HL-60/S4 (cell line): ENCODE results near the gene KRT23.

ENCODE experiments used
- in situ Hi-C: fragments of 300-500 bp; cut with MboI; formaldehyde crosslinking; loops from 2 replicates; pipeline ENCODE4 v1.14.3; 2022; ENCODE audit warnings: low sequenced_read_pairs

The KRT23 gene, protein sequence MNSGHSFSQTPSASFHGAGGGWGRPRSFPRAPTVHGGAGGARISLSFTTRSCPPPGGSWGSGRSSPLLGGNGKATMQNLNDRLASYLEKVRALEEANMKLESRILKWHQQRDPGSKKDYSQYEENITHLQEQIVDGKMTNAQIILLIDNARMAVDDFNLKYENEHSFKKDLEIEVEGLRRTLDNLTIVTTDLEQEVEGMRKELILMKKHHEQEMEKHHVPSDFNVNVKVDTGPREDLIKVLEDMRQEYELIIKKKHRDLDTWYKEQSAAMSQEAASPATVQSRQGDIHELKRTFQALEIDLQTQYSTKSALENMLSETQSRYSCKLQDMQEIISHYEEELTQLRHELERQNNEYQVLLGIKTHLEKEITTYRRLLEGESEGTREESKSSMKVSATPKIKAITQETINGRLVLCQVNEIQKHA

DNA sequence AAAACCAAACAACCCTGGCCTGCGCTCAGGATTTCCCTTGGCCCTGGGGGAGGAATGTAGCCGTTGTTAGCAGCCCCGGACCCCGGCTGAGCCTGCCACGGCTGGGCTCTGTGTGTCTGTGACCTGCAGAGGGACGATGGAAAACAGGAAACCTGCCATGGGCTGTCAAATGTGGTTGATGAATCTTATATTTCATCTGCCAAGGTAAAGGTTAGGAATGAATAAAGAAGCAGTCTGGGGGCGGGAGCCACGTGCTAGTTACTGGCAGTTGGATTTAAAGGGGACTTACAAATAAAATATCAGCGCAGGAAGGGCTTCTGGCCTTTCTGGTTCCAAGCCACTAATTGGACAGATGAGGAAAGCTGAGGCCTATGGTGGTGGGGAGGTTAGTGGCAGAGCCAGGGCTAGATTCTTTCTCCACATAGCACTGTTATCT lies at the start of gene KRT23:
Gene KRT23 (minus strand): TSS at position 263 of the 436 bp plus-strand sequence. CDS start 1,043 bp downstream, outside the sequence.
- in situ Hi-C loops: no loop called here

DNA sequence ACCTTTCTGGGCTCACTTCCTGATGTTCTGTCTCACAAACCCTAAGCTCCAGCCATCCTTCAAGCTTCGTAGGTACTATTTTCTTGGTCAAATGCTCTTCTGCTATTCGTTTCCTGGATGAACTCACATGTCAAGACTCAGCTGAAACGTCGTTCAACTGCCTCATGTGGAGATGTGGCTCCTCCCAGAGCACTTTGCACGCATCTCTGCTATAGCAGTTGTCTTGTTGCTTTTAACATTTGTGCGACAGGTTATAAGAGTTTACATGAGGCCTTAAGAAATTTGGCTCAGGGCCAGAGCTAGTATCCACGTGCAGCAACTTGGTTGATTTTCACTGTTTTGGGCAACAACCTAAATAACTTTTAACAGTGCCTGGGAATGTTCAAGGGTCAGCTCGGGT lies 49.5 kb upstream of the KRT23 start:
- in situ Hi-C loops: no loop called here

DNA sequence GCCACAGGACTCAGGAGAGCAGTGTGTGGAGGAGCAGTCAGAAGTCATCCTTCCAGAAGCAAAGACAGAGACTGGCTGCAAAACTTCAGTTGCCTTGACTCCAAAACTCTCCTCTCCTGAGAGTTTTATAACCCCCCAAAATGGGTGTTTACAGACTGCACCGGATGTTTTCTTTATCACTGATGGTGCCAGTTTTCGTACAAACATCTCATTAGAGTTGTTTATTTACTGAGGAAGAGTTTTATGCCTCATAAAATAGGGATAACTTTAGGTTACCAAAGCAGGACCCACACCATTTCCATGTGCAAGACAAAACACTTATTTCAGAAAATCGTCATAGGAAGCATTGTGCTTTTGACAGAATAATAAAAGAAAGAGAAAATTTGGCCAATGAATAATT lies 46.8 kb upstream of the KRT23 start, which contains the start of gene KRT40:
Gene KRT40 (minus strand): TSS at position 101 of the 400 bp plus-strand sequence. CDS start 53 bp downstream, at position 48.
- in situ Hi-C loops: no loop called here

DNA sequence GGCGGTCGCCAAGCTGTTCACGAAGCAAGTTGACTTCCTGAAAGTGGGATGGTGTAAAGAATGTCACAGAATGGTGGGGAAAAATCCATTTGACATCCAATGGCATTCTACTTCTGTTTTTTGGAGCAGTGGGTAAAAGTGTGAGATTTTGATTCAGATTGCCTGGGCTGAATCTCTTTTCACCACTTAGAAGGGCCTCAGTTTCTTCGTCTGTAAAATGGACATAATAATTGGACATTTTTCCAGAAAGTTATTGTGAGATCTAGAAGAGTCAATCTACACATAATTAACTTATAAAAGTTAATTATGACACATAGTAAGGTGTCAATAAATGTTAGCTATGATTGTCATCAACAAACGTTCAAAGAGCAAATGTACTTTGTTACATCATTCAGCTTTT lies 43.7 kb upstream of the KRT23 start:
- in situ Hi-C loops: no loop called here

DNA sequence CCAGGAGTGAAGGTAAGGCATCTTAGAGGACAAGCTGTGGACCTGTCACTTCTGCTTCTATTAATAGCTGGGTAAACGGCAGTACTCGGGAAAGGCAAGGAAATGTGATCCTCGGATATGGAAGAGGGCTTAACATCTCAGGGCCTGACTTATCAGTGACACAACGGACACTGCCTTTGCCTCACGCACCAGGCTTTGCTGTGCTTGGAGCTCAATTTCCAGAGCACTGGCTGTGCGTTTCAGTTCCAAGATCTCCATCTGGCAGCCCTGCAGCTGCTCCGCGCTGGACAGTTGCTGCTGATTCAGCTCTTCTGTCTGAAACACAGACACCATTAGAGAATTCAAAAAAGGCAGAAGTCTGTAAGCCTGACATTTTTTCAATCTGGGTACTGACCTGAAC lies 43.1 kb upstream of the KRT23 start:
- in situ Hi-C loops: no loop called here

DNA sequence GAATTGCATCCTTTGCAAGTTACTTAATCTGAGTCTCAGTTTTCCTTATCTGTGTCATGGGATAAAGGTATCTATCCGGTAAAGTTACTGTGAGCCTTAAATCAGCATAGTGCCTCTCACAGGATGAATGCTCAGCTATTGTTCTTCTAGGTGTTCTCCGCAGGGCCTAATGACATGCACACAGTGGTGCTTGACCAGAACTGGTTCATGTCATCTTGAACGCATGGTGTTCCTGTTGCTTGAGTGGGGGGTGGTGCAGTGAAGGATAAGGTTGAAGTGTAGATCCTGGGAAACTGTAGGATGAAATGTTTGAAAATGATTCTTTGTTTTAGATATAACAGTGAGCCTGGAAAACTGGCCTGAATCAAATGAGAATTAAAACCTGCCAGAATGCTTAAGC lies 42.7 kb upstream of the KRT23 start:
- in situ Hi-C loops: no loop called here

DNA sequence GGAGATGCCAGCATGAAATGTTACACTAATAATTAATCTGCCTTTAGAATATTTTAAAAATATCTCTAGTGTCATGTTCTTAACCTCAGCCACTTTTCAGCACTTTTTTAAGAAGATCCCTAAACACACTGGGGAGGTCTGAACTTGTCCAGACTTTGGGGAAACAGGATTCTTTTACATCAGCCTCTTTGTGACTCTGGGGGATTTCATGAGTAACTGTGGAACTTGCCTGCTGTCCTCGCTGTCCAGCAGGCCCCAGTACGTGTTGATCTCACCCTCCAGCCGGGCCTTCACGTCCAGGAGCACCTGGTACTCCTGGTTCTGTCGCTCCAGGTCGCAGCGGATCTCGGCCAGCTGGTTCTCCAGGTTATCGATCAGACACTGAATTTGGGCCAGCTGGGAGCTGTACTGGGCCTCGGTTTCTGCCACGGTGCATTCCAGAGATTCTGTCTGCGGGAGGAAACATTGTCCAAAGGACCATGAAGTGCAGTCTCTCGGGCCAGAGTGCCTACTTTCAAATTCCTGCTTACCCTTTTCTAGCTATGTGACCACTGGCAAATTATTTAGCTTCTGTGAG lies 41.2 kb upstream of the KRT23 start:
- in situ Hi-C loops: no loop called here

DNA sequence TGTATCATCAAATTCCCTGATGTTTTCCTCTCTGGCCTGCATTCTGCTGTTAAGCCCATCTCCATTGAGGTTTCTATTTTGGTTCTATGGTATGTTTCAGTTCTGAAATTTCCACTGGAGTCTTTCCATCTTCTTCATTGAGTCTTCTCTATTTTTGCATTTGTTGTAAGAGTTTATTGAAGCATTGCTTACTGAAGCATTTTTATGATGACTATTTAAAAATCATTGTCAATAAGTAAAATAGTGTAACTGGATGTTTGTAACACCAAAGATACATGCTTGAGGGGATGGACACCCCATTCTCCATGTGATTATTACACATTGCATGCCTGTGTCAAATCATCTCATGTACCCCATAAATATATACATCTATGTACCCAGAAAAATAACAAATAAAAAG lies 38.1 kb upstream of the KRT23 start:
- in situ Hi-C loops: no loop called here

DNA sequence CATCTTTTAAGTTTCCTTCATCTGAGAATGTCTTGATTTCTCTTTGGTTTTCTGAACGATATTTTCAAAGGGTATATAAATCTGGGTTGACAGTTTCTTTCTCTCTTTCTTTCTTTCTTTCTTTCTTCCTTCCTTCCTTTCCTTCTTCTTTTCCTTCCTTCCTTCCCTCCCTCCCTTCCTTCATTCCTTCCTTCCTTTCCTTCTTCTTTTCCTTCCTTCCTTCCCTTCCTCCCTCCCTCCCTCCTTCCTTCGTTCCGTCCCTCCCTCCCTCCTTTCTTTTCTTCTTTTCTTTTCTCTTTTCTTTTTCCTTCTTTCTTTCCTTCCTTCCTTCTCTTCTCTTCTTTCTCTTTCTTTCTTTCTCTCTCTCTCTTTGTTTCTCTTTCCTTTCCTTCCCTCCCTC lies 36.9 kb upstream of the KRT23 start:
- in situ Hi-C loops: no loop called here

DNA sequence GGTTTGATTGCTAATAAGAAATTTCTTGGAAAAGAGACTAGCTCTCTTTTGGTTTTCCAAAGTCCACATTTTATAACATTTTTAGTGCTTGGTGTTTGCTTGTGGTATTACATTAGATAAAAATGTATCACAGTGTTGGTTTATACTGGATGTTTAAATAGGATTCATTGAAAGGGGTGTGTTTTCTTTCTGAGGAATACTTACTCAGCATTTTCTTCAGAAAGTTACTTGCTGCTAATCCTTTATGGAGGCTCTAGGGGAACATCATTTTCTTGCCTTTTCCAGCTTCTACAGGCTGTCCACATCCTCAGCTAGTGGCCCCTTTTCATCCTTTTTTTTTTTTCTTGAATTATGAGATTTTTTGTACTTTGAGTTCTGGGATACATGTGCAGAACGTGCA lies 30.1 kb upstream of the KRT23 start:
- in situ Hi-C loops: no loop called here

DNA sequence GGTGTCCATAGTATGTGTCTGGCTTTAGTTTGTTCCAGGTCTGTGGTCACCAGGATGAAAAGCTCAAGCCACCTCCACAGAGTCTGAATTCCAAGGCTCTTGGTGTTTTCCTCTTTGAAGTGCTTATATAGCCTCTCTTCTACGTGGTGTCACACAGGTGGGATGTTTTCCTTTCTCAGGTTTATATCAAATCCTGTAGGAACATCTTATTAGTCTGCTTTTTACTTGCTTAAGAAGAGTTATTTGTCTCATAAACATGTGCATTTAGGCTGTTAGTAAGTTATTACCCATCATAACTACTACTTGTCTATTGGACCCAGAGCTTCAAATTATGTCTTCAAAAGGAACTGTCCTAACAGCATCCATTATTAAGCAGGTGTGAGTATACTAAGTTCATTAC lies 29.4 kb upstream of the KRT23 start, which contains the start of gene KRT39:
Gene KRT39 (minus strand): TSS at position 101 of the 400 bp plus-strand sequence. CDS start 92 bp downstream, at position 9.
- in situ Hi-C loops: no loop called here

DNA sequence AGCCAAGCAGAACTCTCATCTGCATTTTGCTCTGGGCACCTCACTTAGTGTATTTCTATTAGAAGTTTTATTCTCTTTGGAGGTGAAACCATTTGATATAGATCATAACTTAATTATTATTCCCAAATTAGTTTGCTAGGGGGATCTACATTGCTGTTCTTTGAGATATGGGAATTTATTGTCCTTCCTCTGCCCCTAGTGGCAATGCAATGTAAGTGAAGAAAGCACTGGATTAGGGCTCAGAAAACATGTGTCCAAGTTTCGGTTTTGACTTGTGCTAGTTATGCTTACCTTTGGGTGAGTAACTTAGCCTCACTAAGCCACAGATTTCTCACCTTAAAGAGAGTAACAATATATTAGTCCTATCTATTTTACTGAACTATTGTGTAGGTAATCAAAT lies 26.4 kb upstream of the KRT23 start:
- in situ Hi-C loops: no loop called here

DNA sequence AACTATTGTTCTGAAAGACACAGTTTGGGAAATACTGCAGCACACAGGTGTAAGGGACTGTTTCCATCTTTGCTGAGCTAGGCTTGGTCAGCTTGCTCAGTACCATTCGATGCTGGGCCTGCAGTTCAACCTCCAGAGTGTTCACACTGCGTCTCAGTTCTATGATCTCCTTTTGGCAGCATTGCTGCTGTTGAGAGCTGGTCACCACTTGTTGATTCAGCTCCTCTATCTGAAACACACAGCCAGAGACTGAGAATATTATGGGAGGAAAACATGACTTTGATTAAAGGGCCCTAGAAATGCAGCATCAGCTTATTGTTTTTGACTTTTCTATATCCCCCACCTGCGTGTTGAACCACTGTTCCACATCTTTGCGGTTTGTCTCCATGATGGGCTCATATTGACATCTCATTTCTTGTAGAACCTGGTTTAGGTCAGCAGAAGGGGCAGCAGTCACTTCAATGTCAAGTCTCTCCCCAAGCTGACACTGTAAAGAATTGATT lies 24.7 kb upstream of the KRT23 start:
- in situ Hi-C loops: no loop called here

DNA sequence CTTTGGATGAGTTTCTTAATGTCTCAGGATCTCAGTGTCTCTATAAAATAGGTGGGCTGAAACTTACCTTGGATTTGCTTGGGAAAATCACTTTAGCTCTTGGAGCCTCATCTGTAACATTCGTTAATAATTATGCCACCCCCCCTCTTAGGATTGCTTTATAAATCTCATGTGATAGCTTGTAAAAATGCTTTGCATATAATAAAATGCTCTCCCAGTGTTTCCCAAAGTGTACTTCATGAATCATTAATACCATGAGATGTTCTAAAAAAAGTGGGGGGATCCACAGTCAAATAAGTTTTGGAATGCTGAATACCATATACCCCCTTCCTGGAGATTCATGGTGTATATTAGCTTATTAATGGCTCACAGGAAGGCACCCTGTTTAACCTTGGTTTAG lies 24.1 kb upstream of the KRT23 start:
- in situ Hi-C loops: no loop called here

DNA sequence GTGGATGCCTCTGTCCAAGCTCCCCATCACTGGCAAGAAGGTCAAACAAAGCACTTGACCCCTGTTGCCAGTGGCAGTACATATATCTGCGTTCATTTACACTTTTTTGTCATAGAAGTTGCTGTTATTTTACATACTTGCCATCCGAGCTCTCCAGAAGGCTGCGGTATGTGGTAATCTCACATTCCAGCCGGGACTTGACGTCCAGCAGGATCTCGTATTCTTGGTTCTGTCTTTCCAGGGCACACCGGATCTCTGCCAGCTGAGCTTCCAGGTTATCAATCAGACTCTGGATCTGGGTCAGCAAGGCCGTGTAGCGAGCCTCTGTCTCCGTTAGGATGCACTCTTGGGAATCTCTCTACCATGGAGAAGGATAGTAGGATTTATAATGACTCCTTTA lies 22.7 kb upstream of the KRT23 start:
- in situ Hi-C loops: no loop called here

DNA sequence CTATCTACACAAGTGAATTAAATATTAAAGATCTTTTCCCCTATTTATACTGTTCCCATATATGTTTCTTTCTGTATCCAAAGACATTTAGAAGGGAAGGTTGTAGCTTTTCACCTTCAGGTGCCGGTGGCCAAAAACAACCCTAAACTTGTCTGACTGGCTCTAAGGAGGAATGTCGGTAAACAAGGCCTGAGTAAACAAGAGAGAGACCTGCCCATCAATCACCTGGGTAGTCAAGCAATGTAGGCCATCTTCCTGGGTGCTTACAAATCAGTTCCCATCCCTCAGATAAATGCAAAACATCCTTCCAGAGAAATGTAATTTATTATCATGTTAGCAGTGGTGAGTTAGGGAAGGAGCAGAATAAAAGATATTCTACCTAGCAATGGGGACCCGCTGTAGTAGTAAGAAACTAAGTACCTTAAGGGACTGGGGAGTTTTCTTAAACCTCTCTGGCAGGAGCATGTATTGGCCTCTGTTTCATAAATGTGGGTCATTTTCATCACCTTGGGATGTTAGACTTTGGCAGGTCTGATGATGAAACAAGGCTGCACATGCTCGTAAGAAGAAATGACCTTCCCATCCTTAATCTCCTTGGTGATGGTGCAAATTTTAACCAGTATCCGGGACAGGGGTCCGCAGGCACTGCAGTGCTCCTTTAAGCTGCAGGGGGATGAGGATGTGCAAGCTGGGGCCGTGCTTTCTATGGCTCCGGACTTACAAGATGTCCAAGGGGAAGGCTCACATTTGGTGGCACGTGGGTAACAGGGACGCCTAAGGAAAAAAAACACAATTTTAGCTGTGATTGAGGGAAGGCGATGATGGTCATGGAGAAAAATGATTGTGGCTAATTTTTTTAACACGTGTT lies 20.9 kb upstream of the KRT23 start:
- in situ Hi-C loops: no loop called here

DNA sequence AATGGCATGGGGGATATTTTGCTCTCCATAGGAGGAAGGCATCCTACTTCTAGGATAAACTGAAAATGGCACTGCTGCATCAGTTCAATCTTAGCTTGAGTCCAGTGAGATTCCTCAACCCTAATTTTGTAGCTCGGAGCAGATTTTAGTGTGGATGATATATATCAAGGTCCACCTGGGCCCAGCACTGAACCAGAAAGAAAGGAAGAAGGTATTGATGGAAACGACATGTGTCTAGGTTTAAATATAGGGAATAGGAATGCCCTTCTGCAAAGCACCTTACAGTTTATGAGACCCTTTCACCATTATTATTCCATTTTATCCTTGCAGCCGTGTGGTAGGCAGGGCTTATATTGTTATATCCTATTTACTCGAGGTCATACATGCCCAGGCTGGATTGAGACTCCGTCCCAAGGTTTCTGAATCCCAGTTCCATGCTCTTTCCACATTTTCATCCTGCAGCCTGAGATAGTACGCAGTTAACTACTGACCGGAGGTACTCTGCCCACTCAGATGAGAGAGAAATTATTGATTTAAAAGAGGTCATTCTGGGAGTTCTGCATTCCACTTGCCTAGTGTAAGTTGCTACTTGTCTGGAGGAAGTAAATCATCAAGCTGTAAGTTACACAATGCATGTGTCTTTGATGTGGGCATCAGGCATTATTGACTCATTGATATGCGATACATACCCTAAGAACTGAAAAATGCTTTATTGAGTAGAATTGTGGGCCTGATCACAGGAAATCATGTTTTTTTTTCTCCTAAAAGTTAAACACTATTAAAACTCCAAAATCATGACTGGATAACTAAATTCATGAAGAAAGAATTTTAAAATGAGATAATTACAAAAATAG lies 19.2 kb upstream of the KRT23 start:
- in situ Hi-C loops: no loop called here

DNA sequence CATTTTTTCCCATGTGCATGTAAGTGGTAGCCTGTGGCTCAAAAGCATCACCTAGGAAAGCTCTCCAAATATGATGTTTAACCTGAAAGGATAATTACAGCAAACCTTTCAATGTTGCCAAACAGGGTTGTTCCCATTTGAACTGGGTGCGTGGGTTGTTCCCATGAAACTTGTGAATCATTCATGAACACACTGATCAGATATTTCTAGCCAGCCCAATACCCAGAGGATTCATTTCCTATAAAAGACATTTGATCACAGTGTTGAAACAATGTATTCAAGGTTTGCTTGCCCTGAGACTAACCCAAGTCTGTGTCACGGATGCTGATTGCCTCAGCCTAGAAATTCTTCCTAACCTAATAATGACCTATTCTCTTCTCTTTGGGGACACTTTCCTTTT lies 16.4 kb upstream of the KRT23 start:
- in situ Hi-C loops: no loop called here

DNA sequence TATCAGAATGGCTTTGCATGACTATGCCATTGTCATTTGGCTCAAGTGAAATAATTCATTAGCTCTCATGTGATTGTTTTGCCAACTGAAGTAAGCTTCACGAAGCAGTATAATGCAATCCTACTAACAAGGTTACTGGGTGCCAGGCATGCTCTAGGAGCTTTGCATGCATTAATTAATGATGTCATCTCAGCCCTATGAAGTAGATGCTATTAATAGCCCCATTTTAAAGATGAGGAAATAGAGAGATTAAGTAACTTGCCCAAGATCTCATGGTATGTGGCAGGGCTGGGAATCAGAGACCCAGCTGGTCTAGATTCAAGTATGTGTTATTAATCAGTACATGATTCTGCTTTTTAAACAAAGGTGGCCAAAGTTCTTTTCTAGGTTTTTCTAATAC lies 15.2 kb upstream of the KRT23 start:
- in situ Hi-C loops: no loop called here

DNA sequence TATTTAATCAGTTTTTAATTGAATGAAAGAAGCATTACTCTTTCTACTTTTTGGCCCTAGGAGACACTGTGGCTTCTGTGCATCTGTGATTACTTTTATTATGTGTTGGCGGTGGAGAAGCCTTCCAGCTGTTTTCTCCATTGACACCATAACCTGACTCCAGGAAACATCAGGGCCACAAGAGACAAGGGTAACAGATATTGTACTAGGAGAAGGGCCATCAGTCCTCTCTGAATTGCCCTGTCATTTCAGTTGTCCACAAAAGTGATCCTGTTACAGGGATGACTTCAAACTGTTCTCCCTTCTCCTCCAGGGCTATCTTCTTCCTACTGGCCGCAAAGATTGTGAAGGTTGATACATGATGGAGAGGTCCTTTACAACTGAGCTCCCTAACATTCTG lies 14.7 kb upstream of the KRT23 start:
- in situ Hi-C loops: no loop called here
